ENCODE data around the gene ARHGEF12. TPM values are rescaled to one million over a fixed set of nuclear protein-coding genes. Genes with fewer than 3 reads are reported as not detected.
A peak's percentile ranks its signal among the peaks of the same experiment; 100 is the strongest.

The ARHGEF12 gene
- total RNA-seq, 1 donor from 2014 or later: 59.5 TPM

DNA sequence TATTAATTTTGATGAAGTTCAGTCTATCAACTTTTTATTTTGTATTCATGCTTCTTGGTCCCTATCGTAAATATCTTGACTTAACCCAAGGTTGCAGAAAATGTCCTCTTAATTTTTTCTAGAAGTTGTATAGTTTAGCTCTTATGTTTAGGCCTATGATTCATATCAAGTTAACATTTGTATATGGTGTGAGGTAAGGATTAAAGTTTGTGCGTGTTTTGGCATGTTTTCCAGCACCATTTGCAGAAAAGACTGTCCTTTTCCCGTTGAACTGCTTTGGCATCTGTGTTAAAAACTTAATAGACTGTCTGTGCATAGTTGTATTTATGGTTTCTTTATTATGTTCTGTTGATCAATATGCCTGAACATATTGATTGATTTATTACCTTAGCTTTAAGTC lies 42.3 kb downstream of the ARHGEF12 start:
- H3K27ac ChIP-seq (ENCODE audit: low read depth, low read length): no peak overlapping the region
- no peak overlapping the region for H3K4me3 ChIP-seq (ENCODE audit: low read length in 3 of 3)
- no peak overlapping the region for H3K9ac ChIP-seq (ENCODE audit: low read depth in 1 of 3, low read length in 3 of 3)
- H3K27me3 ChIP-seq (ENCODE audit: control insufficient read depth in 3 of 3, insufficient read depth in 3 of 3, low read length in 3 of 3): no peaks in the 10 kb centered on the region
- peaks cover 2 to 25% (median 7%) of the 10 kb centered on the region in 3 donors for H3K4me1 ChIP-seq (ENCODE audit: control insufficient read depth in 3 of 3, insufficient read depth in 3 of 3, low read length in 3 of 3)
- H3K36me3 ChIP-seq (ENCODE audit: control insufficient read depth in 3 of 3, insufficient read depth in 3 of 3, low read length in 3 of 3): no peaks in the 10 kb centered on the region
- peaks cover 0 to 3% (median 0%) of the 10 kb centered on the region in 3 donors for H3K9me3 ChIP-seq (ENCODE audit: control insufficient read depth in 3 of 3, low read length in 3 of 3)

DNA sequence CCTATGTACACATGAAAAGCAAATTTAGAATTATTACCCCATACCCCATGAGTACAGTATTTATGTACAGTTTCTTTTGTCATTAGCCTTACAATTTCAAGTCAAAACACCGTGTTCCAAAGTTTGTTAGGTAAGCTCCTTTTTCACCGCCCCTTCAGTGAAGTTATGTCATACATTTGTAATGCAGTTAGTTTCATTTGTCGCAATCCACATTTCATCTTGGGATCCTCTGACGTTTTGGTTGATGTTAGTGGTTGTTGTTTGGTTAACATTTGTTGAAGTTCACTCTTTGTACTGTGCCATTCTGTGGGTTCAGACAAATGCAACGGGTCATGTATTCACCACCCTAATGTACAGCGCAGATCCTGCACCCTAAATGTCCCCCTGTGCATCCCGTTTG lies 45.2 kb downstream of the ARHGEF12 start:
- no peaks in the 10 kb centered on the region for H3K27me3 ChIP-seq (ENCODE audit: control insufficient read depth in 3 of 3, insufficient read depth in 3 of 3, low read length in 3 of 3)
- peaks cover 17 to 35% (median 19%) of the 10 kb centered on the region in 3 donors for H3K4me1 ChIP-seq (ENCODE audit: control insufficient read depth in 3 of 3, insufficient read depth in 3 of 3, low read length in 3 of 3)
- H3K9me3 ChIP-seq (ENCODE audit: control insufficient read depth in 3 of 3, low read length in 3 of 3): peaks cover 0 to 3% (median 0%) of the 10 kb centered on the region in 3 donors
- no peak overlapping the region for H3K27ac ChIP-seq (ENCODE audit: low read depth, low read length)
- H3K9ac ChIP-seq (ENCODE audit: low read depth in 1 of 3, low read length in 3 of 3): no peak overlapping the region
- no peaks in the 10 kb centered on the region for H3K36me3 ChIP-seq (ENCODE audit: control insufficient read depth in 3 of 3, insufficient read depth in 3 of 3, low read length in 3 of 3)
- H3K4me3 ChIP-seq (ENCODE audit: low read length in 3 of 3): no peak overlapping the region

GRCh38 chr11:120383518-120384155 lies 47.4 kb downstream of the ARHGEF12 start:
- Histone ChIP-seq H3K27me3 (ENCODE audit: control insufficient read depth in 3 of 3, insufficient read depth in 3 of 3, low read length in 3 of 3) (no peaks in the 10 kb centered on the region), H3K4me3 (ENCODE audit: low read length in 3 of 3) (no peak overlapping the region), H3K4me1 (ENCODE audit: control insufficient read depth in 3 of 3, insufficient read depth in 3 of 3, low read length in 3 of 3) (peaks cover 17 to 41% (median 22%) of the 10 kb centered on the region in 3 donors), H3K9ac (ENCODE audit: low read depth in 1 of 3, low read length in 3 of 3) (no peak overlapping the region), H3K27ac (ENCODE audit: low read depth, low read length) (no peak overlapping the region), H3K36me3 (ENCODE audit: control insufficient read depth in 3 of 3, insufficient read depth in 3 of 3, low read length in 3 of 3) (no peaks in the 10 kb centered on the region), H3K9me3 (ENCODE audit: control insufficient read depth in 3 of 3, low read length in 3 of 3) (no peaks in the 10 kb centered on the region)

DNA sequence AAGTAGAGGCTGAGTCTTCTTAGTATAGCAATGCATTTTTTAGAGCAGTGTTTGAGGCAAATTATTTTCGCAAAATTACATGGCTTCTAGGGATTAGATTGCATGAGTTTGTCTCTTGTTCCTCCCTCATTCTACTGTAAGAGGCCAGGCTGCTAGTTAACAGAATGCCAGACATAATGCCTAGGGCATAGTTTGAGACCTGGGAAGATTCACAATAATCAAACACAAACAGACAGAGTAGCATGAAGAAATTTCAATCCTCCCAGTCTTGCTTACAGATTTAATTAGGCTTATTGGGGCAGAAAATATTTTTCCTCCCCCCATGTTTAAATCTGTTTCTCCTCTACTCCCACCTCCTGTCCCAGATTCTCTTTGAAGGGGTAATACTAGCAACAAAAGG lies 48.3 kb downstream of the ARHGEF12 start:
- no peaks in the 10 kb centered on the region for H3K27me3 ChIP-seq (ENCODE audit: control insufficient read depth in 3 of 3, insufficient read depth in 3 of 3, low read length in 3 of 3)
- H3K36me3 ChIP-seq (ENCODE audit: control insufficient read depth in 3 of 3, insufficient read depth in 3 of 3, low read length in 3 of 3): no peaks in the 10 kb centered on the region
- no peaks in the 10 kb centered on the region for H3K9me3 ChIP-seq (ENCODE audit: control insufficient read depth in 3 of 3, low read length in 3 of 3)
- H3K4me1 ChIP-seq (ENCODE audit: control insufficient read depth in 3 of 3, insufficient read depth in 3 of 3, low read length in 3 of 3): peaks cover 17 to 41% (median 22%) of the 10 kb centered on the region in 3 donors
- H3K4me3 ChIP-seq (ENCODE audit: low read length in 3 of 3): no peak overlapping the region
- H3K9ac ChIP-seq (ENCODE audit: low read depth in 1 of 3, low read length in 3 of 3): no peak overlapping the region
- H3K27ac ChIP-seq (ENCODE audit: low read depth, low read length): no peak overlapping the region

GRCh38 chr11:120385110-120385509 lies 48.9 kb downstream of the ARHGEF12 start:
- no peak overlapping the region for H3K27ac ChIP-seq (ENCODE audit: low read depth, low read length)
- no peaks in the 10 kb centered on the region for H3K27me3 ChIP-seq (ENCODE audit: control insufficient read depth in 3 of 3, insufficient read depth in 3 of 3, low read length in 3 of 3)
- H3K9ac ChIP-seq (ENCODE audit: low read depth in 1 of 3, low read length in 3 of 3): peak overlapping the region in 1 of 3 donors; percentile 24
- no peaks in the 10 kb centered on the region for H3K36me3 ChIP-seq (ENCODE audit: control insufficient read depth in 3 of 3, insufficient read depth in 3 of 3, low read length in 3 of 3)
- H3K4me3 ChIP-seq (ENCODE audit: low read length in 3 of 3): no peak overlapping the region
- peaks cover 17 to 36% (median 22%) of the 10 kb centered on the region in 3 donors for H3K4me1 ChIP-seq (ENCODE audit: control insufficient read depth in 3 of 3, insufficient read depth in 3 of 3, low read length in 3 of 3)
- no peaks in the 10 kb centered on the region for H3K9me3 ChIP-seq (ENCODE audit: control insufficient read depth in 3 of 3, low read length in 3 of 3)

GRCh38 chr11:120385655-120386054 lies 49.4 kb downstream of the ARHGEF12 start:
- H3K27ac ChIP-seq (ENCODE audit: low read depth, low read length): no peak overlapping the region
- H3K4me1 ChIP-seq (ENCODE audit: control insufficient read depth in 3 of 3, insufficient read depth in 3 of 3, low read length in 3 of 3): peaks cover 14 to 34% (median 22%) of the 10 kb centered on the region in 3 donors
- no peak overlapping the region for H3K4me3 ChIP-seq (ENCODE audit: low read length in 3 of 3)
- H3K27me3 ChIP-seq (ENCODE audit: control insufficient read depth in 3 of 3, insufficient read depth in 3 of 3, low read length in 3 of 3): no peaks in the 10 kb centered on the region
- no peaks in the 10 kb centered on the region for H3K9me3 ChIP-seq (ENCODE audit: control insufficient read depth in 3 of 3, low read length in 3 of 3)
- no peaks in the 10 kb centered on the region for H3K36me3 ChIP-seq (ENCODE audit: control insufficient read depth in 3 of 3, insufficient read depth in 3 of 3, low read length in 3 of 3)
- H3K9ac ChIP-seq (ENCODE audit: low read depth in 1 of 3, low read length in 3 of 3): no peak overlapping the region

GRCh38 chr11:120386318-120386717 lies 50.1 kb downstream of the ARHGEF12 start:
- Histone ChIP-seq H3K36me3 (ENCODE audit: control insufficient read depth in 3 of 3, insufficient read depth in 3 of 3, low read length in 3 of 3) (no peaks in the 10 kb centered on the region), H3K27me3 (ENCODE audit: control insufficient read depth in 3 of 3, insufficient read depth in 3 of 3, low read length in 3 of 3) (no peaks in the 10 kb centered on the region), H3K4me3 (ENCODE audit: low read length in 3 of 3) (no peak overlapping the region), H3K9ac (ENCODE audit: low read depth in 1 of 3, low read length in 3 of 3) (no peak overlapping the region), H3K9me3 (ENCODE audit: control insufficient read depth in 3 of 3, low read length in 3 of 3) (no peaks in the 10 kb centered on the region), H3K4me1 (ENCODE audit: control insufficient read depth in 3 of 3, insufficient read depth in 3 of 3, low read length in 3 of 3) (peaks cover 13 to 37% (median 24%) of the 10 kb centered on the region in 3 donors), H3K27ac (ENCODE audit: low read depth, low read length) (no peak overlapping the region)

DNA sequence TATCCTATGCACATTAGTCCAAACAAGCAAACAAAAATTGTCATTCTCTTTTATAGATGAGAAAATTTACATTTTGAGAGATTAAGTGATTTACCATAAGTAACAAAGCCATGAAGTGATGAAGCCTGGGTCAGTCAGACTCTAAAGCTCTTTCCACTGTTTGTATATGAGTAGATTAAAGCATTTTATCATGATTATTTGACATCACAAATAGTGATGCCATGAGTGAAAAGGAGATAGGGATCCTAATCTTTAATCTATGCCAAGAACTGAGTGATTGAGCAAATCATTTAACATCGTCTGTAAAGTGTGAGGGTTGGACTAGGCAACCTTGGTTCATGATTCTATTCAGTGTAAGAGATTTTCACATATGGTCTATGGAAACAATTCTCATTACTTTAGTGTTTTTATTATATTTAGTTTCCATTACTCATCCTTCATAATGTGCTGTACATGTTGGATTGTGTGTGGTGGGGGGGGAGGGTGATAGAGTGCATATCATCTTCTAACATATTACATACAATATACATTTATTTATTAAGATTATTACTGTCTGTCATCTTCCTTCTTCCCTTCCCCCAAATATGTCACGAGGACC lies 50.7 kb downstream of the ARHGEF12 start:
- Histone ChIP-seq H3K36me3 (ENCODE audit: control insufficient read depth in 3 of 3, insufficient read depth in 3 of 3, low read length in 3 of 3) (no peaks in the 10 kb centered on the region), H3K27me3 (ENCODE audit: control insufficient read depth in 3 of 3, insufficient read depth in 3 of 3, low read length in 3 of 3) (no peaks in the 10 kb centered on the region), H3K27ac (ENCODE audit: low read depth, low read length) (no peak overlapping the region), H3K9me3 (ENCODE audit: control insufficient read depth in 3 of 3, low read length in 3 of 3) (no peaks in the 10 kb centered on the region), H3K4me3 (ENCODE audit: low read length in 3 of 3) (no peak overlapping the region), H3K4me1 (ENCODE audit: control insufficient read depth in 3 of 3, insufficient read depth in 3 of 3, low read length in 3 of 3) (peaks cover 16 to 38% (median 28%) of the 10 kb centered on the region in 3 donors), H3K9ac (ENCODE audit: low read depth in 1 of 3, low read length in 3 of 3) (no peak overlapping the region)

DNA sequence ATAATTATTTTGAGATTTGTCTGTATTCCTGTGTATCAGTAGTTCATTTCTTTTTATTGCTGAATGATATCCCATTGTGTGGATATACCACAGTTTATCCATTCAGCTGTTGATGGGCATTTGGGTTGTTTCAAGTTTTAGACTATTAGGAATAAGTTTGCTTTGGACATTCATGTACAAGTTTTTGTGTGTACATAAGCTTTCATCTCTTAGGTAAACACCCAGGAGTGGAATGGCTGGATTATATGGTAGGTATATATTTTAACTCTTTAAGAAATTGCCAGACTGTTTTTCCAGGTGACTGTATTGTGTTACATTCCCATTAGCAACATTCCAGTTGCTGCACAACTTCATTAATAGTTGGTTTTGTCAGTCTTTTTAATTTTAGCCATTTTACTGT lies 52.0 kb downstream of the ARHGEF12 start:
- Histone ChIP-seq H3K36me3 (ENCODE audit: control insufficient read depth in 3 of 3, insufficient read depth in 3 of 3, low read length in 3 of 3) (no peaks in the 10 kb centered on the region), H3K4me3 (ENCODE audit: low read length in 3 of 3) (no peak overlapping the region), H3K9me3 (ENCODE audit: control insufficient read depth in 3 of 3, low read length in 3 of 3) (no peaks in the 10 kb centered on the region), H3K27me3 (ENCODE audit: control insufficient read depth in 3 of 3, insufficient read depth in 3 of 3, low read length in 3 of 3) (no peaks in the 10 kb centered on the region), H3K4me1 (ENCODE audit: control insufficient read depth in 3 of 3, insufficient read depth in 3 of 3, low read length in 3 of 3) (peaks cover 19 to 45% (median 28%) of the 10 kb centered on the region in 3 donors), H3K27ac (ENCODE audit: low read depth, low read length) (no peak overlapping the region), H3K9ac (ENCODE audit: low read depth in 1 of 3, low read length in 3 of 3) (no peak overlapping the region)

- H3K27ac ChIP-seq (ENCODE audit: low read depth, low read length): no peak overlapping the region
- H3K27me3 ChIP-seq (ENCODE audit: control insufficient read depth in 3 of 3, insufficient read depth in 3 of 3, low read length in 3 of 3): no peaks in the 10 kb centered on the region
- H3K4me1 ChIP-seq (ENCODE audit: control insufficient read depth in 3 of 3, insufficient read depth in 3 of 3, low read length in 3 of 3): peaks cover 16 to 38% (median 17%) of the 10 kb centered on the region in 3 donors
These were observed 53.7 kb downstream of the ARHGEF12 start for GRCh38 chr11:120389693-120390584.

More at GRCh38 chr11:120389693-120390584, 53.7 kb downstream of the ARHGEF12 start:
- no peaks in the 10 kb centered on the region for H3K36me3 ChIP-seq (ENCODE audit: control insufficient read depth in 3 of 3, insufficient read depth in 3 of 3, low read length in 3 of 3)
- H3K4me3 ChIP-seq (ENCODE audit: low read length in 3 of 3): no peak overlapping the region
- H3K9me3 ChIP-seq (ENCODE audit: control insufficient read depth in 3 of 3, low read length in 3 of 3): no peaks in the 10 kb centered on the region
- no peak overlapping the region for H3K9ac ChIP-seq (ENCODE audit: low read depth in 1 of 3, low read length in 3 of 3)
